T-helper 2 cell treated with Interferon-gamma antibody and Interleukin-4, amounts not matched to agents 5 μg/mL and 100 μg/mL, for 36 hours (primary cell): ENCODE data around the gene METRNL.
"Not testable (repeated sequence)": the region's sequence is repeated elsewhere in the genome, so short reads cannot be mapped to it uniquely, and the experiment has no call there.

Experiments used
- DNase-seq: peaks from one replicate; pipeline ENCODE4 v3.0.0; 2021; ENCODE audit warnings: low spot score
- H3K27ac Mint-ChIP-seq: one replicate; pipeline ENCODE4 v1.8.0; 2021; ENCODE audit warnings: mild to moderate bottlenecking, mixed read lengths
- H3K27me3 Mint-ChIP-seq: one replicate; pipeline ENCODE4 v1.8.0; 2021; ENCODE audit warnings: low read depth, mixed read lengths
- H3K36me3 Mint-ChIP-seq: one replicate; pipeline ENCODE4 v1.8.0; 2021; ENCODE audit warnings: low read depth, mixed read lengths
- H3K4me1 Mint-ChIP-seq: one replicate; pipeline ENCODE4 v1.8.0; 2021; ENCODE audit warnings: low read depth, mixed read lengths
- H3K4me3 Mint-ChIP-seq: one replicate; pipeline ENCODE4 v1.8.0; 2022; ENCODE audit warnings: mild to moderate bottlenecking, moderate library complexity, mixed read lengths
- H3K9me3 Mint-ChIP-seq: one replicate; pipeline ENCODE4 v1.8.0; 2021; ENCODE audit warnings: mixed read lengths

Gene METRNL

DNA sequence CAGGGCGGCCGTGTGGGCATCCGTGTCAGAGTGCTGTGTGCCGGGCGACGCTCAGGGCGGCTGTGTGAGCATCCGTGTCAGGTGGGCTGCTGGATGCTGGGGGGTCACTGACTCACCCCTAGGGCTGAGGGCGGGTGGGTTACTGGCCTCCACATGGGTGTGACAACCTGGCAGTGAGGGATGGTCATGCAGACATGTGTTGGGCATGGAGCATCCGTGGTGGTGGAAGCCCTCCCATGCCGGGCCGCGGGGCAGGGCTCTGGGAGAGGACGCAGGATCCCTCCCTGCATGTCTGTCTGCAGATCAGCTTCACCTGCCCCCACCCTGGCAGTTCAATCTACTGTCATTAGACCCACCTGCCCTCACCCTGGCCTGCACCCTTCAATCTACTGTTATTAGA is 56.3 kb downstream of the METRNL start:
- Mint-ChIP-seq H3K36me3 (no peaks in the 10 kb centered on the region), H3K4me3 (no peak overlapping the region), H3K9me3 (no peaks in the 10 kb centered on the region), H3K4me1 (no peaks in the 10 kb centered on the region), H3K27me3 (peaks cover 8% of the 10 kb centered on the region), H3K27ac (no peak overlapping the region)
- no peak for DNase-seq

DNA sequence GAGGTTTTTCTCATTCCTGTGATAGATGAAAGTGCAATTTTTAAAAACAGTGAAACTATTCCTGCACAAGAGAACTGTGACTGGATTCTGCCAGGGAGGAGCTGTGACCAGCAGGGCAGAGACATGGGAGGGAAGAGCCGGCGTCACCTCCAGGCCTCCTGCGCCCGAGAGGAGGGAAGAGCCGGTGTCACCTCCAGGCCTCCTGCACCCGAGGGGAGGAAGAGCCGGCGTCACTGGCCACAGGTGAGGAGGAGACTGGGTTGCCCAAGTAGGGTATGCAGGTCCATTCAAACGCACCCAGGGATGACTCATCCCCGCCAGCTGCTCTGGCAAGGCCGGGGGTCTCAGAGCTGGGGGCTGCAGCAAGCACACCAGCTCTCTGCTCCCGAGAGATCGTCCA is 56.7 kb downstream of the METRNL start:
- H3K27ac Mint-ChIP-seq = no peak overlapping the region
- H3K36me3 Mint-ChIP-seq = no peaks in the 10 kb centered on the region
- H3K4me3 Mint-ChIP-seq = no peak overlapping the region
- H3K27me3 Mint-ChIP-seq = peaks cover 9% of the 10 kb centered on the region
- H3K4me1 Mint-ChIP-seq = no peaks in the 10 kb centered on the region
- H3K9me3 Mint-ChIP-seq = no peaks in the 10 kb centered on the region
- no peak for DNase-seq

GRCh38 chr17:83136931-83137330 is 57.5 kb downstream of the METRNL start:
- no peaks in the 10 kb centered on the region for H3K4me1 Mint-ChIP-seq
- no peaks in the 10 kb centered on the region for H3K36me3 Mint-ChIP-seq
- H3K4me3 Mint-ChIP-seq = no peak overlapping the region
- H3K27me3 Mint-ChIP-seq = peaks cover 11% of the 10 kb centered on the region
- DNase-seq = no peak
- H3K27ac Mint-ChIP-seq = no peak overlapping the region
- peaks cover under 1% of the 10 kb centered on the region for H3K9me3 Mint-ChIP-seq

DNA sequence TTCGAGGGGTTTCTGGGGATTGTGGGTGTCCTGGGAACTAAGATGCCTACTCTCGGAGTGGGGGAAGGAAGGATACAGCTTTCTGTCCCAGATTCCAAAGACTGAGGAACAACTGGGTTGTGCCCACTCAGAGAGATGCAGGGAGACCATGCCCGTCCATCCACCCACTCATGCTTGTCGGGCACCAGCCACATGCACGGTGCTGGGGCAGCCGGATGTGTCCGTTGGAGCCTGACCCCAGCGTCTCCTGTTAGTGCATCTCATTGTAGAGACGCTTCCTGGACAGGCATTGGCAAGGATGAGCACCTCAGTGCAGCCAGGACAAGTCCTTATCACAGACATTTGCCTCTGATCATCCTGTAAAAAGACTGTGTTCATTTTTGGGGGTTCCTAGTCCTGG is 58.1 kb downstream of the METRNL start:
- H3K36me3 Mint-ChIP-seq = no peaks in the 10 kb centered on the region
- no peak overlapping the region for H3K27ac Mint-ChIP-seq
- peaks cover 5% of the 10 kb centered on the region for H3K9me3 Mint-ChIP-seq
- DNase-seq = no peak
- no peaks in the 10 kb centered on the region for H3K4me1 Mint-ChIP-seq
- peaks cover 16% of the 10 kb centered on the region for H3K27me3 Mint-ChIP-seq
- H3K4me3 Mint-ChIP-seq = no peak overlapping the region

DNA sequence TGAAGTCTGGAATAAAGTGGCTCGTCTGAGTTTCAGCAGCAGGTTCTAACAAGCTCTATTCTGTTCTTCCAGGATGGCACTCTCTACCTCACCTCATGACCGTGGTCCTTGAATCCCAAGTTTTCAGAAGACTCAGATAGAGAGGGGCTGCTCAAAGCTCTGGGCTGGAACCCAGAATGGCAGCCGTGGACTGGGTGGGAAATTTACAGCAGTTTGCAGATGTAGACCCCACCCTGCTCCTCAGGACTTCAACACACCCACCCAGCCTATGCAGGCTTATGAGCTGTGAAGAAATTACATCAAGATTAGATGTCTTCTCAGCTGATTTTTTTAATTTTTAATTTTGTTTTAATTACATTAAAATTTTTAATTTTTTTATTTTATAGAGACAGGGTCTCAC is 59.4 kb downstream of the METRNL start:
- Mint-ChIP-seq H3K9me3 (peaks cover 5% of the 10 kb centered on the region), H3K27ac (no peak overlapping the region), H3K36me3 (no peaks in the 10 kb centered on the region), H3K4me3 (no peak overlapping the region), H3K4me1 (no peaks in the 10 kb centered on the region), H3K27me3 (peaks cover 16% of the 10 kb centered on the region)
- DNase-seq = no peak

DNA sequence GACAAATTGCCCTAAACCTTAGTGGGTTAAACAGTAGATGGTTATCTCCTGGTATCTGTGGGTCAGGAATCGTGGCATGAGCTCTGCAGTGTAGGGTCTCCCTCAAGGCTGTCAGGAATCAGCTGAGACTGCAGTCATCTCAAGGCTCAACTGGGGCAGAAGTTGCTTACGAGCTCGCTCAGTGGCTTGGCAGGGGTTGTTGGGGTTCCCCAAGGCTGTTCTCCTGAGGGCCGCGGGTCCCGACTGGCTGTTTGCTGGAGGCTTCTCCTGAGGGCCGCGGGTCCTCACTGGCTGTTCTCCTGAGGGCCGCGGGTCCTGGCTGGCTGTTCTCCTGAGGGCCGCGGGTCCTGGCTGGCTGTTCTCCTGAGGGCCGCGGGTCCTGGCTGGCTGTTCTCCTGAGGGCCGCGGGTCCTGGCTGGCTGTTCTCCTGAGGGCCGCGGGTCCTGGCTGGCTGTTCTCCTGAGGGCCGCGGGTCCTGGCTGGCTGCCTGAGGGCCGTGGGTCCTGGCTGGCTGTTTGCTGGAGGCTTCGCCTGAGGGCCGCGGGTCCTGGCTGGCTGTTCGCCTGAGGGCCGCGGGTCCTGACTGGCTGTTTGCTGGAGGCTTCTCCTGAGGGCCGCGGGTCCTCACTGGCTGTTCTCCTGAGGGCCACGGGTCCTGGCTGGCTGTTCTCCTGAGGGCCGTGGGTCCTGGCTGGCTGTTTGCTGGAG is 60.3 kb downstream of the METRNL start:
- not testable (repeated sequence) for H3K36me3 Mint-ChIP-seq, H3K27ac Mint-ChIP-seq, H3K9me3 Mint-ChIP-seq, H3K4me3 Mint-ChIP-seq, DNase-seq, H3K4me1 Mint-ChIP-seq
- peaks cover 16% of the 10 kb centered on the region for H3K27me3 Mint-ChIP-seq

GRCh38 chr17:83140249-83140566 is 60.8 kb downstream of the METRNL start:
- H3K36me3 Mint-ChIP-seq, H3K4me3 Mint-ChIP-seq, DNase-seq: not testable (repeated sequence)

GRCh38 chr17:83142619-83143018 is 63.2 kb downstream of the METRNL start:
- Mint-ChIP-seq H3K36me3 (peaks cover 2% of the 10 kb centered on the region), H3K9me3 (peaks cover 5% of the 10 kb centered on the region), H3K4me3 (no peak overlapping the region), H3K4me1 (peaks cover 15% of the 10 kb centered on the region), H3K27me3 (peaks cover 16% of the 10 kb centered on the region), H3K27ac (no peak overlapping the region)
- no peak for DNase-seq

More at GRCh38 chr17:83140249-83140566, 60.8 kb downstream of the METRNL start:
- not testable (repeated sequence) for H3K27ac Mint-ChIP-seq, H3K4me1 Mint-ChIP-seq, H3K9me3 Mint-ChIP-seq
- H3K27me3 Mint-ChIP-seq = peaks cover 16% of the 10 kb centered on the region

DNA sequence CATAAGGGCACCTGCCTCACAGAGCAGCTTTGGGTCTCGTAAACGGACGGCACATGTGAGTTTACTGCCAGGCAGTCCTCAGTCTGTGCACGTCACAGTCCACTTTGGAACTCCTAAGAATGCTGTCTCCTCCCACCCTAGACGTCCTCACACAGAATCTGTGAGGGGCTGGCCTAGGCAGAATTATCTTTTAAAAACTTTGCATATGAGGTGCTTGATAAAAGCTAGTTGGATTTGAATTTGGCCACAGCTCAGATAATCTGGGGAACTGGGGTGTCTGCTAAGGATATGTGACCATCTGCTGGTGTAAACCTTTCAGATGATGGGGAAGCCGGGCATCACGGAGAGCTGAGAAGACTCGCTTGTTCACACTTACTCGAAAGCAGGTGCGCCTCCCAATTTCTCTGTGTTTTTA is 64.4 kb downstream of the METRNL start:
- peak; percentile 2 for DNase-seq
- peaks cover 5% of the 10 kb centered on the region for H3K9me3 Mint-ChIP-seq
- no peak overlapping the region for H3K4me3 Mint-ChIP-seq
- H3K27ac Mint-ChIP-seq = no peak overlapping the region
- H3K36me3 Mint-ChIP-seq = peaks cover 2% of the 10 kb centered on the region
- peaks cover 21% of the 10 kb centered on the region for H3K4me1 Mint-ChIP-seq
- H3K27me3 Mint-ChIP-seq = peaks cover 13% of the 10 kb centered on the region
